GM12874 (cell line): ENCODE measurements around the gene URAD.

ENCODE experiments used
- TF ChIP-seq, protein P1 (sequence below): IDR thresholded peaks from 2 replicates; pipeline ENCODE4 v1.5.1; 2011; ENCODE audit warnings: low read depth, mild to moderate bottlenecking, control low read depth, low read length, moderate library complexity; ENCODE audit not compliant: insufficient read depth

Gene URAD

DNA sequence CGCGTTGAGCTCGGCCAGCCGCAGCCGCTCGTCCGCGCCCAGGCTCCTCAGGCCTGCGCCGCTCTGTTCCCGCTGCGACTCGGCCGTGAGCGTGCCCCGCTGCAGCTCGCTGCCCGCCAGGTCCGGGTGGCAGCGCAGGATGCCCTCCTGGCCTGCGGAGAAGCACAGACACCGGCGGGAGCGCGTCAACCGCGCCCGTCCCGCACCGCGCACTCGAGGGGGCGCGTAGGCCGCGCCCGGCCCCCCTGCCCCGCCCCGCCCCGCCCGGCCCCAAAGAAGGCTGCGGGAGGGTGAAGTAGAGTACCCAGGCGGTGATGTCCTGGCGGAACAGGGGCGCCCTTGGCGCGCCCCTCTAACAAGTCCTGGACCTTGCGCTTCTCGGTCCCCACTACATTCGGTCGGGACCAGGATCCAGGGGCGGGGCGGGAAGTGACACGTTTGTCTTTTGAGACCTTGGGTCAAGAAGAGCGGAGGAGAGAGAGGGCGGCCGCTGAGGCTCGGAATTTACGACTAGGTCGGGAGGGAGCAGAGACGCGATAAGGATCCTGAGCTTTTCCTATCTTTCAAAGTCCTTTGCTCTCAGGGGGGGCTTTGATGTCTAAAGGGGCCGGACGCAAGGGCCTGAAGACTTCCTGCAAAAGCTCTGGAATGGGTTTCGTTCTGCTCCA lies 10.1 kb downstream of the URAD start:
- TF ChIP-seq, protein P1, sequence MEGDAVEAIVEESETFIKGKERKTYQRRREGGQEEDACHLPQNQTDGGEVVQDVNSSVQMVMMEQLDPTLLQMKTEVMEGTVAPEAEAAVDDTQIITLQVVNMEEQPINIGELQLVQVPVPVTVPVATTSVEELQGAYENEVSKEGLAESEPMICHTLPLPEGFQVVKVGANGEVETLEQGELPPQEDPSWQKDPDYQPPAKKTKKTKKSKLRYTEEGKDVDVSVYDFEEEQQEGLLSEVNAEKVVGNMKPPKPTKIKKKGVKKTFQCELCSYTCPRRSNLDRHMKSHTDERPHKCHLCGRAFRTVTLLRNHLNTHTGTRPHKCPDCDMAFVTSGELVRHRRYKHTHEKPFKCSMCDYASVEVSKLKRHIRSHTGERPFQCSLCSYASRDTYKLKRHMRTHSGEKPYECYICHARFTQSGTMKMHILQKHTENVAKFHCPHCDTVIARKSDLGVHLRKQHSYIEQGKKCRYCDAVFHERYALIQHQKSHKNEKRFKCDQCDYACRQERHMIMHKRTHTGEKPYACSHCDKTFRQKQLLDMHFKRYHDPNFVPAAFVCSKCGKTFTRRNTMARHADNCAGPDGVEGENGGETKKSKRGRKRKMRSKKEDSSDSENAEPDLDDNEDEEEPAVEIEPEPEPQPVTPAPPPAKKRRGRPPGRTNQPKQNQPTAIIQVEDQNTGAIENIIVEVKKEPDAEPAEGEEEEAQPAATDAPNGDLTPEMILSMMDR: no peak

DNA sequence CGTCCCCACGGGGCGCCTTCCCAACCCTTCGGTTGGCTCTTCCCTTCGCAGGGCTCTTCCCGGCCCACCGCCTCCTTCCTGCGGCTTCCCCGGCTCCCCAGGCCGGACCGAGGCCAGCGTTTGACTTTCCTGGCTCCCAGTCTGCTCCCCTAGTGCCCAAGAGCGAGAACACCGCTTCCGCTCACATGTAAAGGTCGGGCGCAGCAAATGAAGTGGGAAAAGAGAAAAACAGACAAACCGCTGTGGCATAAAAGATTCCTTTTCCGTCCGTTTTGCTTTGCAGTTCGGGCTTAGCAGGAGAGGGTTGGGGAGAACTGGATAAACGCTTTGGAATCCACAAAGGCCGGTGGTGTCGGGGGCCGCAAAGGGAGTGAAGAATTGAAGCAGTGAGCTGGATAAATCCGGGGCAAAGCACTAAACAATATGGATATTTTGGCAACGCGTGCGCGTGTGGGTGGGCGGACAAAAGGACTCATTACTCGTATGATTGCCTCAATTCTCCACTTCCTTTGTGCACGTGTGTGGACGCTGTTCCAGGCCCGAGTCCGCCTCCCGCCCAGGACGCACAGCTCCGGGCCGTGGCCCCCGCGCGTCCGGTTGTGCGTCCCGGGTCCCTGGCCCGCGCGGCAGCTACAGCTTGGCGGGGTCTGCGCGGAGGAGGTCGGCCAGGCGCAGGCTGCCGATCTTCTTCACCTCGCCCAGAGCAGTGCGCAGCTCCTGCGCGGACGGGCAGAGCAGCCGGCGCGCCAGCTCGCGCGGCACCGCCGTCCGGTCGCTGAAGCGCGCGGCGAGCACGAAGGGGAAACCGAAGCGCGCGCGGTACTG lies 10.8 kb downstream of the URAD start:
- TF ChIP-seq, protein P1: no peak

DNA sequence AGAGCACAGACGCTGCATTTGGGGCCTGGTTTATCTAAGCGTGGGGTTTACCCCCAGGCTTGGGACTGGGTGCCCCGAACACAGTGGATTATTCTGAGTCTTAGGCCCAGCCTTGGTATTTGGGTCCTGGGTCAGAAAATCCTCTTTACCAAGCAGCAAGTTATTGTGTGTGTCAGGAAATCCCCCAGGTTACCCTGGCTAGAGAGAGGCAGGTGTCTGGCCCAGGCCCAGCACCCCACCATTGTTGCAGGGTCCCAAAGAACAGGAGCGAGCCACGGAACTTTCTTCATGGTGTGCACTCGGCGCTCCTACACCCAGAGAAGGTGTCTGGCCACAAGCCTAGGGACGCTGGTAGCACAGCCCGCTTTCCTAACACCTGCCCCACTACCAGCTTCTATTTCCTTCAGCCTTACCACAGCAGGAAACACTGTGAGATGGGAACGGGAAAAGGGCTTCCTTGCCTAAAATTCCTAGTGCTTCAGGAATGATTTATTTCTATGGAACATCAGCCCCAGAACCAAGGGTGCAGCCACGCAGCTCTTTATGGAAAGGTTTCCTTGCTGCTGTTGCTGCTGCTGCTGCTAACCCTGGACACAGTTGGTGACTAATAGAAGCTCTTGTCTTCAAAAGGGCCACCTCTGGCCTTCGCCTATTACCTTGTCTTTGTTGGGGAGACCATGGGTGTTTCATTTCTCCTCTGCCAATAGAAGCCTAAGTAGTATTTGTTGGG lies 12.0 kb downstream of the URAD start:
- TF ChIP-seq, protein P1: no peak

DNA sequence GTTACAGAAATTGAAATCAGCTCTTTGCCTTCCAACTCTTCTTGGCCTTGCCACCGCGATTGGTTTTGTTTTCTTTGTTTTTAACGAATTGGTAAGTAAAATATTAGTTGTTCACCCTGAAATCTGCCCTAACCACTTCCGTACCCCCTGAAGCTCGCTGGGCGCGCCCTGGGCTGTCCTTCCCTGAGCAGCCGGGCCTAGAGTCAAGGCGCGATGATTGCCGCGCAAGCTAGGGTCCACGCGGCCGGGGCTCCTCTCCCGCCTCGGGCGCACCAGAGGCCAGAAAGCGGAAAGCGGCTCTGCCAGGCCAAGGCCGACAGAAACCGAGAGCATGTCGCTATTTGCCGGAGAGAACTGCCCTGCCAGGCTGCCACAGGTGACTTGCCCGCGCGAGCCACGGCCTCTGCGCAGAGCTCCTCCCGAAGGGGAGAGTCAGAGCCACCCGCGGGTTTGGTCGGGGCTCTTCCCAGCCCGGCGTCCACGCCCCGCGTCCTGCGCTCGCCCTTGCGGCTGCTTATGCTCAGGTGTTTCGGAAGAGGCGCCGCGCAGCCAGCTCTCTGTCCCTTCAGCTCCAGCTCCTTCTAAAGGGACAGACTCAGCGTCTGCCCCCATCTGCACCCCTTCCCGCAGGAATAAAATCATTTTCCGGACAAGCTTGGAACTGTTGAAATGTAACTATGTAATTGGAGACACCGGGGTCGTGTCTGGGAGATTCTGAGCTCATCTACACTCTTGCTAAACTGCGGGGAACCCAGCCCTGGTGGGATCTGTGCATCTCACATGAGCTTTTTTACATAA lies 12.7 kb downstream of the URAD start:
- TF ChIP-seq, protein P1: no peak

DNA sequence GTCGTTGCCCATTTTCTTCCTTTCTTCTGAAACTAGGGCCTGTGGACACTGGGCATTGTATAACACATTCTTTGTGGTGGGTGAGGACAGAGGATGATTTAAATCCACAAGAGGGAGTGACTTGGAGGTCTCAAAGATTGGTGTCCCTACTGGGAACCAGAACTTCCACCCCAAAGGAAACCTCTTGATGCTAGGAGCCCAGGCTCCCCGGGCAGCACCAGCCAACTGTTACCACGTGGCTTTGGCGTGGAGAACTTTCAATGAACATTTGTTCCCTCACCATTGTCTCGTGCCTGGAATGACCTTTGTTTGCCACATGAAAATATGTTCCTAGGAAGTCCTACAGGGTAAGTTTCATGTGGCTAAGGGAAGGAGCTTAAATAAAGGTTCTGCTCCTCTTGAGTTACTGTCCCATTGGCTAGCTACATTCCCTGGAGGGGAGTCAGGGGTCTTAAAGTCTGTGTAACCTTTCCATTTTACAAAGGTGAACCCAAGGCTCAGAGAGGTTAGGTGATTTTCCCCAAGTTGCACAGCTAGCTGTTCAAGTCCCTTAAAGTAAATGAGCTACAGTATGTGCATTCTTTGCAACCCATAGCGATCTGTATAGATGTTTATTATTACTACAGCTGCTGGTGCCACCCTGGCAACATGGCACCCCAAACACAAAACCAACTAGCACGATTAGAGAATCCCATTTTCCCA lies 14.4 kb downstream of the URAD start:
- TF ChIP-seq, protein P1: no peak

DNA sequence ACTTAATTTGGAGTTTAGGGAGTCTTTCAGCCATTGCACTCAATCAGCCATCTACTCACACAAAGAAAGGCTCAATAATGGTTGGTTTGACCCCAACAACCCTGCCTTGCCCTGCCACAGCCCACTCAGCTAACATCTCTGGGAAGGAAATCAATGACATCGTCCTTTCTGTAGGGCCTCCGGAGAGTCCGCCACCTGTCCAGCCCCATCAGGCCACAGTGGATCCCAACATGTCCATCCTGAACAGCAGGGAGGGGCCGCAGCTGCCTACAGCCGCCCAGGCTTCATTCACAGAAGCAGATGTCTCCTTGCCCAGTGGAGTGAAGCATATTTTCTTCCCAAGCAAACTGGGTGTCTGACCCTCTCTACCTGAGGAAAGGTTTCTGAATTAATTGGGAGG lies 15.2 kb downstream of the URAD start:
- TF ChIP-seq, protein P1: no peak

DNA sequence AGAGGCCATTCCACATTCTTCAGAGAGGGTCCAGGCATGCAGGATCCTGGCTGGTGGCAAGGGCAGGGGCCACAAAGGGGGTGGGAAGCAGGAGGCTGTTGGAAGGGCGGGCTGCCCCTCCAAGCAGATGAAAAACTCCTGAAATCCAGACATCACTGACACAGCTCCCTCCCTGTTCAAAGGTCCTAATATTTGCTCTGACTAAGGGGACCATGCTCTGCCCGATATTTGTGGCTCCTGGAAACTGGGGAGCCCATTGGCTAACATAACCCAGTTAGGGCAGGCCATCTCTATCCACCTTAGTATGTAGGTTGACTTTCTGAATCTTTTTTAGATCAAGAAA lies 16.0 kb downstream of the URAD start:
- TF ChIP-seq, protein P1: no peak
